DND-41 (cell line): ENCODE measurements around the gene ALPK3.

ENCODE experiments used
- EZH2 ChIP-seq: IDR thresholded peaks from 3 replicates; pipeline ENCODE4 v1.6.1; 2012; ENCODE audit warnings: borderline replicate concordance, low read depth, mild to moderate bottlenecking, moderate library complexity, low read length, inconsistent platforms; ENCODE audit not compliant: severe bottlenecking
- TF ChIP-seq, protein P1 (sequence below): IDR thresholded peaks from 2 replicates; pipeline ENCODE4 v1.5.1; 2012; ENCODE audit warnings: borderline replicate concordance, low read length, moderate library complexity, mild to moderate bottlenecking; ENCODE audit not compliant: poor library complexity, severe bottlenecking; ENCODE audit errors: extremely low read depth

DNA sequence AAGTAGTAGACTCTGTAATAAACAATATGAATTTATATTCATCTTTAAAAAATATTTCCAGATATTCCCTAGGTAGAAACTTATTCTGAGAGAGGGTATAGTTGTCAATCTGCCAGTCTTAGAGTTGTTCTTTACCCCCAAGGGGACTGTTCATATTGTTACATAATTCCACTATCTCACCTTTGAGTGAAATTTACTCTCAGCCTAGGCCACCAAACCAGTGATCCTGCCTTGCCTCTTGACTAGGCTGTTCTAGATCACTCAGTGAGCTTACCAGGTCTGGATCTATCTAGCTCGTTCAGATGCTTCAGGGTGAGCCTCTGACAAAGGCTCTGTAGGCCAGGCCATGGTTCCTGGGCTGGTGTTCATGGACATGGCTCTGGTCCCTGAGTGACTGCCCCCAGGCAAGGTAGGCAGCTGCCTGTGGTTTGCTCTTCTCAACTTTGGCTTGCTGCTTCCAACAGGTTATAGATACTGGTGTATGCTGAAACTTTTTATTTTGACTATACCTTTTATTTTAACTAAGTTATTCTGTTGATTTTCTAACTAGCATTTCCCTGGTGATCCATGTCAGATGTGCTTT, 41.2 kb upstream of the ALPK3 start:
- TF ChIP-seq, protein P1, sequence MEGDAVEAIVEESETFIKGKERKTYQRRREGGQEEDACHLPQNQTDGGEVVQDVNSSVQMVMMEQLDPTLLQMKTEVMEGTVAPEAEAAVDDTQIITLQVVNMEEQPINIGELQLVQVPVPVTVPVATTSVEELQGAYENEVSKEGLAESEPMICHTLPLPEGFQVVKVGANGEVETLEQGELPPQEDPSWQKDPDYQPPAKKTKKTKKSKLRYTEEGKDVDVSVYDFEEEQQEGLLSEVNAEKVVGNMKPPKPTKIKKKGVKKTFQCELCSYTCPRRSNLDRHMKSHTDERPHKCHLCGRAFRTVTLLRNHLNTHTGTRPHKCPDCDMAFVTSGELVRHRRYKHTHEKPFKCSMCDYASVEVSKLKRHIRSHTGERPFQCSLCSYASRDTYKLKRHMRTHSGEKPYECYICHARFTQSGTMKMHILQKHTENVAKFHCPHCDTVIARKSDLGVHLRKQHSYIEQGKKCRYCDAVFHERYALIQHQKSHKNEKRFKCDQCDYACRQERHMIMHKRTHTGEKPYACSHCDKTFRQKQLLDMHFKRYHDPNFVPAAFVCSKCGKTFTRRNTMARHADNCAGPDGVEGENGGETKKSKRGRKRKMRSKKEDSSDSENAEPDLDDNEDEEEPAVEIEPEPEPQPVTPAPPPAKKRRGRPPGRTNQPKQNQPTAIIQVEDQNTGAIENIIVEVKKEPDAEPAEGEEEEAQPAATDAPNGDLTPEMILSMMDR: no peak
- no peak for TF ChIP-seq EZH2
